ENCODE results near the gene FAM177A1. TPM values are rescaled to one million over a fixed set of nuclear protein-coding genes. Genes with fewer than 3 reads are reported as not detected.

FAM177A1 gene
- total RNA-seq, 1 experiment from 2014 or later, result 31.6 TPM

DNA sequence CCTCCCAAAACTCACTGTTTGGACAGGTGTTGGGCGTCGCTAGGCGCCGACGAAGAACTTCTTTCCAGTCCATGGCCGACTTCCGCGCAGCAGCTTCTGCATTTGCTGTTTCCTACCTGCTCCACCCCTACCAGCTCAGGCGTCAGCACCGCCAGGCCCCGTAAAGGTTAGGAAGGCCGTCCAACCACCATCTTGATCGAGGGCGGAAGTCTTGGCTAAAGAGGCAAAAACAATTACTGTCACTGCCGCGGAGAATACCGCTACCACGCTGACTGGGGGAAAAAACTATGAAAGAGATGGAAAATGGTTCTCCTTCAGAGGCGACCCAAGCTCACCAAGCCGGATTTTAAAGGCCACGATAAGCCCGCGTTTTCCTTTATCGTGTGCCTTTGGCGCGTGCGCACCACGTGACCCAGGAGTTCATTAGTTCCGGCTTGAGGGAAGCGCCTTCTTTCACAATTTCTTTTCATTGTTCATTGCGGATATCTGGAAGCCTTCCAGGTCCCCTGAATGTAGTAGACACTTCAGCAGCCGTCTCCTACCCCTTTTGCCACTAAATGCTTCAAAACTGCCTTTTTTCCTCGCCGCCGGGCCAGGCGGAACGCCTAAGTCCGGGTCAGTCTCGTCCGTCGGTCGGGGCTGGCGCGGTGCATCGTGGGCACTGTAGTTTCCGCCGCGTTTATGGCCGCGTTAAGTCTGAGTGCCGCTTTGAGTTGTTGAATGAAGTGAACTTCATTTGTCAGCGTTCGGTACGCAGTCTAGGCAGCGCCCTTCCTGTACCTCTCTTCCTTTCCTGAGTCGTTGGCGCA lies 76.0 kb downstream of the FAM177A1 start, which contains the start of the genes PPP2R3C and PRORP:
PPP2R3C (minus strand) TSS at position 104 of the 809 bp plus-strand sequence; CDS start at position 73, 31 bp downstream.
PRORP (plus strand) TSS at position 666 of the 809 bp plus-strand sequence. CDS start 694 bp downstream, outside the sequence.
- Histone ChIP-seq H3K36me3 (ENCODE audit: low read depth) (no peaks in the 10 kb centered on the region), H3K9me3 (ENCODE audit: insufficient read depth, low read depth) (no peaks in the 10 kb centered on the region), H3K4me2 (peak within 1 kb of the TSS; percentile 89), H3K4me3 (peak within 1 kb of the TSS; percentile 65), H3K79me2 (ENCODE audit: low read depth) (0 out of 2 replicates have a peak, but pooled peaks cover 14% of the 10 kb centered on the region), H3K27me3 (ENCODE audit: insufficient read depth, low read depth) (no peaks in the 10 kb centered on the region), H3K9me2 (ENCODE audit: insufficient read depth) (no peaks in the 10 kb centered on the region), H3K4me1 (replicated peaks; ENCODE audit: insufficient read depth) (peaks cover 9% of the 10 kb centered on the region), H3K27ac (peak within 1 kb of the TSS; percentile 97), H2AFZ (peak within 1 kb of the TSS; percentile 97), H4K20me1 (ENCODE audit: insufficient read depth) (no peaks in the 10 kb centered on the region), H3F3A (ENCODE audit: insufficient read depth, low read depth) (peaks cover 8% of the 10 kb centered on the region; the same call in 1 of the 2 replicates)
- intact Hi-C loops (cut with micrococcal nuclease; ENCODE audit: unreplicated experiment), result loop anchor here (1.0 to 5.0 kb wide), 2 partner anchors 170 to 280 kb away; partner anchors contain the start of genes NFKBIA and PSMA6
- DNase-seq, result peak; percentile 84 to 87
- TF ChIP-seq EZH2 (IDR thresholded peaks at IDR 0.05; ENCODE audit: low read depth), result no peak
- TF ChIP-seq, protein P1, sequence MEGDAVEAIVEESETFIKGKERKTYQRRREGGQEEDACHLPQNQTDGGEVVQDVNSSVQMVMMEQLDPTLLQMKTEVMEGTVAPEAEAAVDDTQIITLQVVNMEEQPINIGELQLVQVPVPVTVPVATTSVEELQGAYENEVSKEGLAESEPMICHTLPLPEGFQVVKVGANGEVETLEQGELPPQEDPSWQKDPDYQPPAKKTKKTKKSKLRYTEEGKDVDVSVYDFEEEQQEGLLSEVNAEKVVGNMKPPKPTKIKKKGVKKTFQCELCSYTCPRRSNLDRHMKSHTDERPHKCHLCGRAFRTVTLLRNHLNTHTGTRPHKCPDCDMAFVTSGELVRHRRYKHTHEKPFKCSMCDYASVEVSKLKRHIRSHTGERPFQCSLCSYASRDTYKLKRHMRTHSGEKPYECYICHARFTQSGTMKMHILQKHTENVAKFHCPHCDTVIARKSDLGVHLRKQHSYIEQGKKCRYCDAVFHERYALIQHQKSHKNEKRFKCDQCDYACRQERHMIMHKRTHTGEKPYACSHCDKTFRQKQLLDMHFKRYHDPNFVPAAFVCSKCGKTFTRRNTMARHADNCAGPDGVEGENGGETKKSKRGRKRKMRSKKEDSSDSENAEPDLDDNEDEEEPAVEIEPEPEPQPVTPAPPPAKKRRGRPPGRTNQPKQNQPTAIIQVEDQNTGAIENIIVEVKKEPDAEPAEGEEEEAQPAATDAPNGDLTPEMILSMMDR (conservative IDR thresholded peaks at IDR 0.05), result no peak
- CTCF ChIA-PET, result interaction anchor here (1.0 kb wide), 1 partner anchor 93 kb away, joined by 3 read pairs; no protein-coding TSS in a partner anchor
- BruUV-seq (replicated peaks), result no TSS peak
- POLR2A ChIA-PET (ENCODE audit: unreplicated experiment), result interaction anchor here (0.5 to 0.7 kb wide), 4 partner anchors 36 to 537 kb away, joined by 3 to 5 read pairs (median 4); partner anchors contain the start of gene FAM177A1

DNA sequence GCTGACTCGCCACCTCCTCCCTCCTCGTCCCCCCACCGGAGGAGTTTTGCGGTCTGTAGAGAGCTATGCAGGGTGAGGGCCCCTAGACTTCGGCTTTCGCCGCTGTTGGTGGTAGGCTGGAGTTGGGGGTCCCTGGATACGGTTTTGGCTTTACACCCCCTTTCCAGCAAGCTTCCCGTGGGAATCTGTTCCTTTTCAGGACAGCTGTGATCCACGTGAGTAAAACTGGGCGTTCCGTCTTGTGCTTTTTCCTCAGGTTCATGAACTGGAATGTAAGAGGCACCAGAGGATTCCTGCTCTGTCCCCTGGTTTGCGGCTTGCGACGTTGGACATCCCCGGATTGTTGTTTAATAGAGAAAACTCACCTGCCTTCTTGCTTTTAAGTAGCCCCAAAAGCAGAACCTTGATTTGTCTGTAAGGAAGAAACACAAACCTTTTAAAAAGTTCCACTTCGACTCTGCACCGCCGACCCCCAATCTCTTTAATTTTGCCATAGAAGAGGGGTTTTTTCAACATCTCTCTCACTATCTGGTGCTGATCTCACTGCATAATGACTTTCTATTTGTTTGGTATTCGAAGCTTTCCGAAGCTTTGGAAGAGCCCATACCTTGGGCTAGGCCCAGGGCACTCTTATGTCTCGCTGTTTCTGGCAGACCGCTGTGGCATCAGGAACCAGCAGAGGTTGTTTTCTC lies 76.8 kb downstream of the FAM177A1 start:
- BruUV-seq (replicated peaks), result TSS peak; percentile 57
- POLR2A ChIA-PET (ENCODE audit: unreplicated experiment), result interaction anchor here (0.6 kb wide), 1 partner anchor 537 kb away, joined by 5 read pairs; no protein-coding TSS in a partner anchor
- DNase-seq, result peak in 1 of 2 experiments; percentile 34
- Histone ChIP-seq H3K4me2 (peak overlapping the region; percentile 89), H3K9me3 (ENCODE audit: insufficient read depth, low read depth) (no peaks in the 10 kb centered on the region), H3K27me3 (ENCODE audit: insufficient read depth, low read depth) (no peaks in the 10 kb centered on the region), H3K27ac (peak overlapping the region; percentile 97), H3K4me3 (peak overlapping the region; percentile 65), H3F3A (ENCODE audit: insufficient read depth, low read depth) (peaks cover 8% of the 10 kb centered on the region; the same call in 1 of the 2 replicates), H2AFZ (peak overlapping the region; percentile 97), H3K4me1 (replicated peaks; ENCODE audit: insufficient read depth) (peaks cover 9% of the 10 kb centered on the region), H3K9me2 (ENCODE audit: insufficient read depth) (no peaks in the 10 kb centered on the region), H4K20me1 (ENCODE audit: insufficient read depth) (no peaks in the 10 kb centered on the region), H3K36me3 (ENCODE audit: low read depth) (no peaks in the 10 kb centered on the region), H3K79me2 (ENCODE audit: low read depth) (0 out of 2 replicates have a peak, but pooled peaks cover 14% of the 10 kb centered on the region)
- CTCF ChIA-PET, result interaction anchor here (0.5 kb wide), 1 partner anchor 265 kb away, joined by 3 read pairs; no protein-coding TSS in a partner anchor
- intact Hi-C loops (cut with micrococcal nuclease; ENCODE audit: unreplicated experiment), result loop anchor here (5.0 kb wide), 1 partner anchor 279 kb away; the partner anchor contains the start of gene NFKBIA
- TF ChIP-seq, protein P1 (conservative IDR thresholded peaks at IDR 0.05), result no peak
- no peak for TF ChIP-seq EZH2 (IDR thresholded peaks at IDR 0.05; ENCODE audit: low read depth)

DNA sequence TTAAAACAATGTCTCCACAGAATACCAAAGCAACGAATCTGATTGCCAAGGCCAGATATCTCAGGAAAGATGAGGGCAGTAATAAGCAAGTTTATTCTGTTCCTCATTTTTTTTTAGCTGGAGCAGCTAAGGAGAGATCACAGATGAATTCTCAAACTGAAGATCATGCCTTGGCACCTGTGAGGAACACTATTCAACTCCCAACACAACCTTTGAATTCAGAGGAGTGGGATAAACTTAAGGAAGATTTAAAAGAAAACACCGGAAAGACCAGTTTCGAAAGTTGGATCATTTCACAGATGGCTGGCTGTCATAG lies 77.3 kb downstream of the FAM177A1 start:
- Histone ChIP-seq H2AFZ (peak overlapping the region; percentile 97; the same call in 1 of the 2 replicates), H3K4me2 (peak overlapping the region; percentile 89), H3K9me2 (ENCODE audit: insufficient read depth) (no peaks in the 10 kb centered on the region), H3K4me1 (replicated peaks; ENCODE audit: insufficient read depth) (peaks cover 9% of the 10 kb centered on the region), H3K79me2 (ENCODE audit: low read depth) (0 out of 2 replicates have a peak, but pooled peaks cover 14% of the 10 kb centered on the region), H3K4me3 (peak overlapping the region; percentile 65), H3K9me3 (ENCODE audit: insufficient read depth, low read depth) (no peaks in the 10 kb centered on the region), H3K27me3 (ENCODE audit: insufficient read depth, low read depth) (no peaks in the 10 kb centered on the region), H3K27ac (no peak overlapping the region), H3K36me3 (ENCODE audit: low read depth) (no peaks in the 10 kb centered on the region), H4K20me1 (ENCODE audit: insufficient read depth) (no peaks in the 10 kb centered on the region), H3F3A (ENCODE audit: insufficient read depth, low read depth) (peaks cover 8% of the 10 kb centered on the region; the same call in 1 of the 2 replicates)
- TF ChIP-seq, protein P1 (conservative IDR thresholded peaks at IDR 0.05), result no peak
- TF ChIP-seq EZH2 (IDR thresholded peaks at IDR 0.05; ENCODE audit: low read depth), result no peak
- DNase-seq, result no peak
- ChIA-PET POLR2A (ENCODE audit: unreplicated experiment) (no interaction called here), CTCF (interaction anchor here (0.7 kb wide), 2 partner anchors 106 to 295 kb away, joined by 5 to 7 read pairs; no protein-coding TSS in a partner anchor)
- intact Hi-C loops (cut with micrococcal nuclease; ENCODE audit: unreplicated experiment), result loop anchor here (5.0 kb wide), 1 partner anchor 279 kb away; the partner anchor contains the start of gene NFKBIA
- BruUV-seq (replicated peaks), result no TSS peak

Measured in PC-9 (cell line).